Liver (tissue), 9 donors: ENCODE measurements around the gene CBLL1. TPM values are rescaled to one million over a fixed set of nuclear protein-coding genes. Genes with fewer than 3 reads are reported as not detected.

Experiments
- DNase-seq: peaks from one replicate; pipeline ENCODE4 v3.0.0-alpha.2; 2017; ENCODE audit warnings: low spot score
- H3K27ac ChIP-seq, 2 donors: one replicate each; pipeline ENCODE4 v1.7.0; 2013; ENCODE audit warnings: inconsistent platforms in 2 of 2, low read length in 2 of 2, control low read depth in 1 of 2, low read depth in 1 of 2, mild to moderate bottlenecking in 1 of 2
- H3K27me3 ChIP-seq, 4 donors: one replicate each; pipeline versions ENCODE4 v1.6.1 to v1.7.0; 2013; ENCODE audit warnings: low read length in 3 of 4, inconsistent platforms in 1 of 4, mild to moderate bottlenecking in 1 of 4, moderate library complexity in 1 of 4; ENCODE audit not compliant: control insufficient read depth in 4 of 4, insufficient read depth in 4 of 4
- H3K36me3 ChIP-seq, 4 donors: one replicate each; pipeline versions ENCODE4 v1.6.1 to v1.7.0; 2013; ENCODE audit warnings: low read length in 3 of 4, mild to moderate bottlenecking in 3 of 4, low read depth in 1 of 4, moderate library complexity in 1 of 4; ENCODE audit not compliant: control insufficient read depth in 4 of 4, insufficient read depth in 3 of 4
- H3K4me1 ChIP-seq, 4 donors: one replicate each; pipeline versions ENCODE4 v1.6.1 to v1.7.0; 2013; ENCODE audit warnings: low read length in 3 of 4, mild to moderate bottlenecking in 3 of 4, moderate library complexity in 1 of 4; ENCODE audit not compliant: control insufficient read depth in 4 of 4, insufficient read depth in 4 of 4
- H3K4me3 ChIP-seq, 3 donors: one replicate each; pipeline versions ENCODE4 v1.6.1 to v1.7.0; 2013; ENCODE audit warnings: low read length in 3 of 3, control low read depth in 1 of 3, low read depth in 1 of 3, mild to moderate bottlenecking in 1 of 3
- H3K9ac ChIP-seq, 2 donors: one replicate each; pipeline ENCODE4 v1.7.0; 2013; ENCODE audit warnings: low read length in 2 of 2, mild to moderate bottlenecking in 2 of 2, moderate library complexity in 2 of 2, control low read depth in 1 of 2, low read depth in 1 of 2
- H3K9me3 ChIP-seq, 4 donors: one replicate each; pipeline versions ENCODE4 v1.6.1 to v1.7.0; 2013; ENCODE audit warnings: low read length in 3 of 4; ENCODE audit not compliant: control insufficient read depth in 4 of 4
- ATF3 ChIP-seq: IDR thresholded peaks from 2 replicates; pipeline ENCODE4 v1.6.1; 2016; ENCODE audit warnings: antibody characterized with exemption
- CTCF ChIP-seq: fragments of 150-350 bp; IDR thresholded peaks from 2 replicates; pipeline ENCODE4 v1.5.1; 2017; ENCODE audit warnings: improper control_type of control experiment, low read depth, low read length; ENCODE audit not compliant: missing input control
- EGR1 ChIP-seq, 2 donors: IDR thresholded peaks; 2 replicates each; pipeline ENCODE4 v1.6.1; 2016 to 2018; ENCODE audit warnings: antibody characterized with exemption in 2 of 2, low read depth in 2 of 2
- FOXA1 ChIP-seq: IDR thresholded peaks from 2 replicates; pipeline ENCODE4 v1.6.1; 2016; ENCODE audit warnings: antibody characterized with exemption
- FOXA2 ChIP-seq: IDR thresholded peaks from 2 replicates; pipeline ENCODE4 v1.6.1; 2016; ENCODE audit warnings: antibody characterized with exemption
- GABPA ChIP-seq, 2 donors: IDR thresholded peaks in 1 of 2; conservative IDR thresholded peaks in 1 of 2; 2 replicates each; pipeline ENCODE4 v1.6.1; 2016; ENCODE audit warnings: antibody characterized with exemption in 2 of 2, mild to moderate bottlenecking in 1 of 2, moderate library complexity in 1 of 2
- HNF4A ChIP-seq, 2 donors: conservative IDR thresholded peaks; 2 replicates each; pipeline ENCODE4 v1.6.1; 2016; ENCODE audit warnings: antibody characterized with exemption in 2 of 2, mild to moderate bottlenecking in 2 of 2
- HNF4G ChIP-seq: IDR thresholded peaks from 2 replicates; pipeline ENCODE4 v1.6.1; 2016; ENCODE audit warnings: antibody characterized with exemption
- JUND ChIP-seq, 2 donors: IDR thresholded peaks; 2 replicates each; pipeline ENCODE4 v1.6.1; 2016; ENCODE audit warnings: antibody characterized with exemption in 2 of 2
- MAX ChIP-seq: IDR thresholded peaks from 2 replicates; pipeline ENCODE4 v1.6.1; 2016; ENCODE audit warnings: antibody characterized with exemption
- NR2F2 ChIP-seq: IDR thresholded peaks from 2 replicates; pipeline ENCODE4 v1.6.1; 2016; ENCODE audit warnings: antibody characterized with exemption
- RAD21 ChIP-seq, 2 donors: IDR thresholded peaks; 2 replicates each; pipeline ENCODE4 v1.6.1; 2016; ENCODE audit warnings: antibody characterized with exemption in 2 of 2, mild to moderate bottlenecking in 2 of 2
- REST ChIP-seq: IDR thresholded peaks from 2 replicates; pipeline ENCODE4 v1.6.1; 2016; ENCODE audit warnings: antibody characterized with exemption, mild to moderate bottlenecking
- RXRA ChIP-seq, 2 donors: IDR thresholded peaks; 2 replicates each; pipeline ENCODE4 v1.6.1; 2017 to 2018; ENCODE audit warnings: antibody characterized with exemption in 2 of 2, mild to moderate bottlenecking in 1 of 2
- SP1 ChIP-seq: IDR thresholded peaks from 2 replicates; pipeline ENCODE4 v1.6.1; 2018; ENCODE audit warnings: antibody characterized with exemption, mild to moderate bottlenecking
- TAF1 ChIP-seq: conservative IDR thresholded peaks from 2 replicates; pipeline ENCODE4 v1.6.1; 2016; ENCODE audit warnings: antibody characterized with exemption, mild to moderate bottlenecking
- YY1 ChIP-seq: IDR thresholded peaks from 2 replicates; pipeline ENCODE4 v1.6.1; 2016; ENCODE audit warnings: antibody characterized with exemption, mild to moderate bottlenecking
- ZBTB33 ChIP-seq: IDR thresholded peaks from 2 replicates; pipeline ENCODE4 v1.6.1; 2016; ENCODE audit warnings: antibody characterized with exemption
- WGBS: extraction: QIAGEN DNeasy Blood & Tissue Kit; methylation state at CpG from one replicate; pipeline ENCODE4 v1.1.7; 2013; 5-methylcytosine and 5-hydroxymethylcytosine counted together
- polyA plus RNA-seq, 2 donors: library from polyadenylated mRNA; stranded (reverse) in 1 of 2; unstranded in 1 of 2; fragments of 200-250 nt in 1 of 2; fragments of >200 nt in 1 of 2; fragmentation: Nextera tagmentation in 1 of 2; extraction: Ambion mirVana in 1 of 2; gene quantifications; one replicate each; pipeline versions ENCODE4 v1.2.1 to v1.2.3, GENCODE V29; 2013 to 2015
- total RNA-seq, 2 donors: library from RNA; depleted of rRNA; stranded (reverse); fragments of >200 nt; gene quantifications; one replicate each; pipeline ENCODE4 v1.2.3, GENCODE V29; 2014
- donor health status: healthy.
- donor health status: healthy.
- donor health status: healthy.
- donor health status: healthy.
- donor health status: healthy.

Gene CBLL1
- total and polyA plus RNA-seq, 4 donors = 5.2 to 17.0 (median 10.0) TPM

GRCh38 chr7:107715531-107715930, 28.4 kb upstream of the CBLL1 start:
- TF ChIP-seq FOXA1 (no peak), TAF1 (no peak), REST (no peak), GABPA (IDR thresholded peaks at IDR 0.05 in 1 of 2, conservative IDR thresholded peaks at IDR 0.05 in 1 of 2) (no peak), YY1 (no peak), EGR1 (IDR thresholded peaks at IDR 0.05; ENCODE audit: low read depth in 2 of 2) (no peak), FOXA2 (no peak), NR2F2 (no peak), HNF4A (conservative IDR thresholded peaks at IDR 0.05) (no peak), SP1 (no peak), JUND (IDR thresholded peaks at IDR 0.05) (no peak), HNF4G (no peak), ZBTB33 (no peak), RXRA (IDR thresholded peaks at IDR 0.05) (no peak), MAX (no peak), CTCF (no peak), ATF3 (no peak), RAD21 (IDR thresholded peaks at IDR 0.05) (no peak)
- H3K27me3 ChIP-seq = peaks cover 0 to under 1% (median 0%) of the 10 kb centered on the region in 4 donors
- H3K27ac ChIP-seq = no peak overlapping the region
- 88% methylated on average over 6 of the region's 6 CpGs for WGBS
- no peak for DNase-seq
- H3K4me3 ChIP-seq = no peak overlapping the region
- H3K36me3 ChIP-seq = no peaks in the 10 kb centered on the region
- H3K4me1 ChIP-seq = no peaks in the 10 kb centered on the region
- no peak overlapping the region for H3K9ac ChIP-seq
- H3K9me3 ChIP-seq = no peaks in the 10 kb centered on the region
